SW480 (cell line): ENCODE data around the gene PPP1R16B.
"Not testable (repeated sequence)": the region's sequence is repeated elsewhere in the genome, so short reads cannot be mapped to it uniquely, and the experiment has no call there.

ENCODE experiments used
- DNase-seq: peaks from one replicate; pipeline ENCODE4 v3.0.0-alpha.2; 2016; ENCODE audit warnings: low spot score

PPP1R16B gene

DNA sequence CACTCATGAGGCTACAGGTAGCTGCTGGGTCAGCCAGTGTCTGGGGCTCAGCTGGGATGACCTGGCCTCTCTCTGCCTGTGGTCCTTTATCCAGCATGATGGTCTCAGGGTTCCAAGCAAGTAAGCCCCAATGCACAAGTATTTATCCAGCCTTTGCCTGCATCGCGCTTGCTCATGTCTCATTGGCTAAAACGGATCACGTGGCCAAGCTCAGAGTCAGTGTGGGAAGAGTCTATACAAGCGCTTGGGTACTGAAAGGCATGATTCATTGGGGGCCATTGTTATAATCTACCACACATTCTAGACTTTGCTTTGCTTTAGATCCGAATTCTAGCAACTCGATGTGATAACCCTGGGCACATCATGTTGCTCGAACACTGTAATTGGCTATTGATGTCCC is 48.3 kb downstream of the PPP1R16B start:
- no peak for DNase-seq

GRCh38 chr20:38854654-38855066 is 49.2 kb downstream of the PPP1R16B start:
- DNase-seq: no peak

GRCh38 chr20:38855356-38855755 is 49.9 kb downstream of the PPP1R16B start:
- no peak for DNase-seq

DNA sequence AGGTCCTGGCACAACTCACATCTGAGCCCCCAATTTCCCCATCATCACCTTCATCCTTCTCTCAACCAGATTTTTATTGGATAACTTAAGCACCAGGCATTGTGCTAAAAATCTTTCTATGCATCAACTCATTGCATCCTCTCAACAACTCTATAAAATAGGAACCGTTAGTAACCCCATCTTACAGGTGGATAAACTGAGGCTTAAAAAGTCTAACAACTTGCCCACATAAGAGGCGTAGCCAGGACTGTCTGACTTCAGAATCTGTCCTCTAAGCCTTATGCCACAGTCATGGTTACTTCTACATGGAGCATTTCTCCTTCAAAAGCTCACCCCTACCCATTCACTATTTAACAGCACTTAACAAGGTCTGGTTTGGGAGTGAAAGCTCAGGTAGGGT is 51.1 kb downstream of the PPP1R16B start:
- no peak for DNase-seq

DNA sequence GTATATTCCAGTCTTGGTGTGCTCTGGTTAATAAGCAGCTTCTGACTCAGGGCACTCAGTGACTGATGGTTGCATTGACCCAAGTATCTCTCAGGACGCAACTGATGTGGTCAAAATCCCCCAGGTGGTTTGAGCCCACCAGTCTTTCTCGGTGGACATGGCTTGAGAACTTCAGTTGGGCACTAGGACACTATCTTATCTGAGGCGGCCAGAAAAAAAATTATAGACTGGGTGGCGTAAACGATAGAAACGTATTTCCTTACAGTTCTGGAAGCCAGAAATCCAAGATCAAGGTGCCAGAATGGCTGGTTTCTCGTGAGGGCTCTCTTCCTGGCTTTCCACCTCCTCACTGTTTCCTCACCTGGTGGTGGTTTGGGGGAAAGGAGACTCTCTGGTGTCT is 52.2 kb downstream of the PPP1R16B start:
- DNase-seq: no peak

DNA sequence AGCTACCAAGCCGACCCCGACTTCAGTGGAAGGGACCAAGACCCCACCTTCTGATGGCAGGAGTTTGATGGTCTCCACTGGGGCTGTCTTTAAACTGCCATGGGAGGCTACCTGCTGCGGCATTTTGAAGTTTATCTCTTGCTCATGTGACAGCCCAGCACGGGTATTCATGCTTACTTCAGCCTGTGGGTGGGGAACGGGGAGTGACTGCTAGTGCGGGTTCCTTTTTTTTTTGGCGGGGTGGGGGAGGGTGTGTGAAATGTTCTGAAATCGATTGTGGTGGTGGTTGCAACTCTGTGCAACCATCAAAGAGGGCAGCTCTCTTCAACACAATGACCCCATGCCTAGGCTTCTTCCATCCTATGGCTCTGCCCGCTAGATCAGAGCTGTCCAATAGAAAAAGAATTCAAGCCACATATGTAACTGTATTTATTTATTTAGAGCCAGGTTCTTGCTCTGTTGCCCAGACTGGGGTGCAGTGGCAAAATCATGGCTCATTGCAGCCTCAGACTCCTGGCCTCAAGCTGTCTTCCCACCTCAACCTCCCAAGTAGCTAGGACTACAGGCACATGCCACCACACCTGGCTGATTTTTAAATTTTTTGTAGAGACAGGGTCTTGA is 53.7 kb downstream of the PPP1R16B start:
- DNase-seq: peak; percentile 25

- not testable (repeated sequence) for DNase-seq
Measured at GRCh38 chr20:38859857-38860256, 54.4 kb downstream of the PPP1R16B start.

DNA sequence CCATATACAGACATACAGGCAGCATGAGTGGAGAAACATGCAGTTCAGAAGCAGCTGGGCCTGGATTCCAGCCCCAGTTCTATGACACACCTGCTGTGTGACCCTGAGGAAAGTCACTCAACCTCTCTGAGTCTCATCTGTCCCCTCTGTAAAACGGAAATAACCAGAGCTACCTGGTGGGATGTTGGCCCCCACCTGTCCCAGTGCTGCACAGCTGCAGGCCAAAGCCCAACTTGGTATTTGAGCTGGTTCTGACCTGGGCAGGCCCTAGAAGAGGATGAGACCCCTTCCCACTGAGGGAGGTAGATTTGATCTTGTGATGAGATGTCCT is 55.5 kb downstream of the PPP1R16B start:
- no peak for DNase-seq

GRCh38 chr20:38862226-38862625 is 56.7 kb downstream of the PPP1R16B start:
- DNase-seq: no peak

GRCh38 chr20:38863024-38863851 is 57.7 kb downstream of the PPP1R16B start:
- no peak for DNase-seq

DNA sequence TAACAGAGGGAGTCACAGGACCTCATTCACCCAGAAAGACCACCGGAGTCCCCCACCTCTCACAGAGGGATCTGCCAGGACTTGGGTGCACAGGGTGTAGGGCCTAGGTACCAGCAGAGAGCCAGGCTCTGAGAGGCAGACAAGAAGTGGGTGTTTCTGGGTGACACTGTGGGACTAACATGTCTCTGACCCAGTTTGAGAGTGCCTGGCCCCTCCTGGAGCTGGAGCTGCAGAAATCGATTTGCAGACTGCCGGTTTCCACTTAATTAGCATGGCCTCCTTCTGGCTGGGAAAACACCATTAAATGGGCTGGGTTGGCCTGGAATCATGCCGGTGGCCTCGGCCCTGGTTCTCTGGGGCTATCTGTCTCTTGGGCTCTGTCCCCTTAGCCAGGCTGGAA is 59.2 kb downstream of the PPP1R16B start:
- no peak for DNase-seq

- no peak for DNase-seq
Measured at GRCh38 chr20:38866265-38867061, 61.0 kb downstream of the PPP1R16B start.

GRCh38 chr20:38867062-38867359 is 61.5 kb downstream of the PPP1R16B start:
- no peak for DNase-seq

- DNase-seq: peak; percentile 47
Measured at GRCh38 chr20:38870733-38871559, 65.4 kb downstream of the PPP1R16B start.

DNA sequence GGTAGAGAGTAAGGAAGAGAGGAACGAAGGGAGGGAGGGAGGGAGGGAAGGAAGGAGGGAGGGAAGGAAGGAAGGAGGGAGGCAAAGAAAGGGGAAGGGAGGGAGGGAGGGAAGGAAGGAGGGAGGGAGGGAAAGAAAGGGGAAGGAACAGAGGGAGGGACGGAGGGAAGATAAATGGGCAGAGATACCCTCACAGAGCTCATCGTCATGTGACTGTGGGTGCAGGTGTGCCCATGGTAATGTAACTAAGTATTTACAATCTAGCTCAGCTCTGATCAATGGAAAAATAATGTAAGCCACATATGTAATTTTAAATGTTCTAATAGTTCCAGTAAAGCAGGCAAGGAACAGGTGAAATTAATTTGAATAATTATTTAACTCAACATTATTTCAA is 66.1 kb downstream of the PPP1R16B start:
- no peak for DNase-seq

DNA sequence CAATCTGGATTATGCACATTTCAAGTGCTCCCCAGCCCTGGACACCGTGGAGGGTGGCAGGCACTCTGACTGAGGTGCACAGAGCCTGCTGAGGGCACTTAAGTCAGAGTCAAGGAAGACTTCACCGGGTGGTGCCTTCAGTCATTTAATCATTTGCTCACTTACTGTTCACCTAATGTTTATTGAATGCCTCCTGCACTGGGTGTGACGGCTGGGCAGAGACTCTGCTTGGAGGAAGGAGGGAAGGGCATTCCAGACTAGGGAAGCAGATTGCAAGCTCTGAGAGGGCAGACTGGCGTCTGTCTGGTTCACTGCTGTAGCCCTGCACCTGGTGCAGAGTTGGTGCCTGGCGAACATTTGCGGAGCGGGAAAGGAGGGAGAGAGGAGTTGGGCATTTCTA is 66.5 kb downstream of the PPP1R16B start:
- DNase-seq: no peak

GRCh38 chr20:38872491-38873049 is 67.1 kb downstream of the PPP1R16B start:
- no peak for DNase-seq

GRCh38 chr20:38873050-38873581 is 67.6 kb downstream of the PPP1R16B start:
- DNase-seq: no peak

GRCh38 chr20:38874460-38875174 is 69.1 kb downstream of the PPP1R16B start:
- no peak for DNase-seq

- DNase-seq: no peak
Measured at GRCh38 chr20:38875175-38875993, 69.9 kb downstream of the PPP1R16B start.
